WERI-Rb-1 (cell line): Measurements from ENCODE around the gene NOCT.
"Not testable (repeated sequence)": the region's sequence is repeated elsewhere in the genome, so short reads cannot be mapped to it uniquely, and the experiment has no call there.

ENCODE experiments used
- DNase-seq: peaks from one replicate; pipeline ENCODE4 v3.0.0-alpha.2; 2020
- H3K27ac ChIP-seq: fragments of 250-450 bp; sonication (Bioruptor Pico); 2 replicates; pipeline ENCODE4 v1.5.1; 2020; ENCODE audit warnings: mild to moderate bottlenecking, moderate library complexity
- H3K27me3 ChIP-seq: fragments of 250-450 bp; sonication (Bioruptor Pico); 2 replicates; pipeline ENCODE4 v1.5.1; 2021; ENCODE audit warnings: mild to moderate bottlenecking, low read depth, moderate library complexity; ENCODE audit not compliant: insufficient read depth, severe bottlenecking
- H3K36me3 ChIP-seq: fragments of 250-450 bp; sonication (Bioruptor Pico); 2 replicates; pipeline ENCODE4 v1.5.1; 2020; ENCODE audit warnings: mild to moderate bottlenecking, moderate library complexity
- H3K4me3 ChIP-seq: 2 replicates; pipeline ENCODE4 v1.5.1; 2011; ENCODE audit warnings: low read depth, mild to moderate bottlenecking, control low read depth, low read length
- H3K9me3 ChIP-seq: fragments of 250-450 bp; sonication (Bioruptor Pico); 2 replicates; pipeline ENCODE4 v1.5.1; 2021; ENCODE audit warnings: mild to moderate bottlenecking, moderate library complexity; ENCODE audit not compliant: severe bottlenecking
- CTCF ChIP-seq: IDR thresholded peaks from 2 replicates; pipeline ENCODE4 v1.5.1; 2011; ENCODE audit warnings: low read depth, mild to moderate bottlenecking, control low read depth, inconsistent platforms, low read length

NOCT gene

GRCh38 chr4:138983690-138984089, 31.9 kb upstream of the NOCT start:
- no peaks in the 10 kb centered on the region for H3K36me3 ChIP-seq
- H3K27me3 ChIP-seq, result no peaks in the 10 kb centered on the region
- no peak overlapping the region for H3K4me3 ChIP-seq
- DNase-seq, result no peak
- H3K27ac ChIP-seq, result no peak overlapping the region
- no peaks in the 10 kb centered on the region for H3K9me3 ChIP-seq
- no peak for TF ChIP-seq CTCF

GRCh38 chr4:138984647-138985046, 30.9 kb upstream of the NOCT start:
- DNase-seq, result no peak
- no peak overlapping the region for H3K27ac ChIP-seq
- H3K4me3 ChIP-seq, result no peak overlapping the region
- TF ChIP-seq CTCF, result no peak
- H3K9me3 ChIP-seq, result no peaks in the 10 kb centered on the region
- no peaks in the 10 kb centered on the region for H3K27me3 ChIP-seq
- H3K36me3 ChIP-seq, result no peaks in the 10 kb centered on the region

- no peak for TF ChIP-seq CTCF
- Histone ChIP-seq H3K36me3 (no peaks in the 10 kb centered on the region), H3K27ac (no peak overlapping the region), H3K27me3 (no peaks in the 10 kb centered on the region), H3K9me3 (no peaks in the 10 kb centered on the region), H3K4me3 (no peak overlapping the region)
- no peak for DNase-seq
Observed at GRCh38 chr4:138992676-138993075, 22.9 kb upstream of the NOCT start.

- Histone ChIP-seq H3K36me3 (no peaks in the 10 kb centered on the region), H3K4me3 (no peak overlapping the region), H3K9me3 (no peaks in the 10 kb centered on the region), H3K27me3 (no peaks in the 10 kb centered on the region), H3K27ac (no peak overlapping the region)
- no peak for DNase-seq
- TF ChIP-seq CTCF, result no peak
Observed at GRCh38 chr4:138996090-138996489, 19.5 kb upstream of the NOCT start.

- no peak for DNase-seq
- H3K27me3 ChIP-seq, result no peaks in the 10 kb centered on the region
- H3K36me3 ChIP-seq, result no peaks in the 10 kb centered on the region
- no peak overlapping the region for H3K27ac ChIP-seq
- H3K9me3 ChIP-seq, result no peaks in the 10 kb centered on the region
- TF ChIP-seq CTCF, result no peak
- no peak overlapping the region for H3K4me3 ChIP-seq
Observed at GRCh38 chr4:138999666-139000065, 15.9 kb upstream of the NOCT start.

- H3K36me3 ChIP-seq, DNase-seq, H3K9me3 ChIP-seq, H3K27ac ChIP-seq, H3K27me3 ChIP-seq, H3K4me3 ChIP-seq: not testable (repeated sequence)
Observed at GRCh38 chr4:139000134-139000533, 15.4 kb upstream of the NOCT start.

GRCh38 chr4:139001430-139001829, 14.2 kb upstream of the NOCT start:
- not testable (repeated sequence) for H3K4me3 ChIP-seq, H3K27me3 ChIP-seq, H3K27ac ChIP-seq, H3K9me3 ChIP-seq, H3K36me3 ChIP-seq, DNase-seq

- H3K36me3 ChIP-seq, H3K27ac ChIP-seq, H3K9me3 ChIP-seq, H3K4me3 ChIP-seq, DNase-seq, H3K27me3 ChIP-seq: not testable (repeated sequence)
Observed at GRCh38 chr4:139003668-139004067, 11.9 kb upstream of the NOCT start.
